Measurements from ENCODE around the gene EPB41L4A.

The EPB41L4A gene

GRCh38 chr5:112306956-112307355, 112.1 kb downstream of the EPB41L4A start:
- DNase-seq, result no peak

GRCh38 chr5:112304743-112305142, 114.3 kb downstream of the EPB41L4A start:
- DNase-seq, result no peak

GRCh38 chr5:112303685-112304084, 115.4 kb downstream of the EPB41L4A start:
- DNase-seq, result no peak

- DNase-seq, result no peak
Observed at GRCh38 chr5:112294126-112294525, 125.0 kb downstream of the EPB41L4A start.

- no peak for DNase-seq
Observed at GRCh38 chr5:112293587-112293986, 125.5 kb downstream of the EPB41L4A start.

GRCh38 chr5:112290691-112291090, 128.4 kb downstream of the EPB41L4A start:
- DNase-seq, result no peak

GRCh38 chr5:112289465-112289864, 129.6 kb downstream of the EPB41L4A start:
- DNase-seq, result no peak

GRCh38 chr5:112283943-112284929, 134.8 kb downstream of the EPB41L4A start:
- no peak for DNase-seq

GRCh38 chr5:112283034-112283582, 136.0 kb downstream of the EPB41L4A start:
- DNase-seq, result no peak

- no peak for DNase-seq
Observed at GRCh38 chr5:112279082-112279481, 140.0 kb downstream of the EPB41L4A start.

GRCh38 chr5:112276991-112277390, 142.1 kb downstream of the EPB41L4A start:
- DNase-seq, result no peak

- DNase-seq, result no peak
Observed at GRCh38 chr5:112275671-112276070, 143.4 kb downstream of the EPB41L4A start.

GRCh38 chr5:112270299-112271293, 148.5 kb downstream of the EPB41L4A start:
- no peak for DNase-seq

GRCh38 chr5:112267231-112267630, 151.8 kb downstream of the EPB41L4A start:
- DNase-seq, result no peak

- DNase-seq, result no peak
Observed at GRCh38 chr5:112264666-112265065, 154.4 kb downstream of the EPB41L4A start.

- no peak for DNase-seq
Observed at GRCh38 chr5:112264151-112264550, 154.9 kb downstream of the EPB41L4A start.

GRCh38 chr5:112263469-112263868, 155.6 kb downstream of the EPB41L4A start:
- no peak for DNase-seq

- DNase-seq, result no peak
Observed at GRCh38 chr5:112258571-112258970, 160.5 kb downstream of the EPB41L4A start.

- DNase-seq, result no peak
Observed at GRCh38 chr5:112257976-112258375, 161.1 kb downstream of the EPB41L4A start.

GRCh38 chr5:112257005-112257404, 162.1 kb downstream of the EPB41L4A start:
- no peak for DNase-seq

GRCh38 chr5:112254303-112254702, 164.8 kb downstream of the EPB41L4A start:
- DNase-seq, result no peak

GRCh38 chr5:112253478-112254250, 165.4 kb downstream of the EPB41L4A start:
- DNase-seq, result peak; percentile 61

All from right hindlimb (tissue), 1 donor.